CD4-positive, alpha-beta T cell treated with Interleukin-6 for 4 hours (primary cell): Measurements from ENCODE around the gene CDV3.

ENCODE experiments used
- DNase-seq: peaks from one replicate; pipeline ENCODE4 v3.0.0-alpha.2; 2020; ENCODE audit warnings: mixed read lengths

CDV3 gene

DNA sequence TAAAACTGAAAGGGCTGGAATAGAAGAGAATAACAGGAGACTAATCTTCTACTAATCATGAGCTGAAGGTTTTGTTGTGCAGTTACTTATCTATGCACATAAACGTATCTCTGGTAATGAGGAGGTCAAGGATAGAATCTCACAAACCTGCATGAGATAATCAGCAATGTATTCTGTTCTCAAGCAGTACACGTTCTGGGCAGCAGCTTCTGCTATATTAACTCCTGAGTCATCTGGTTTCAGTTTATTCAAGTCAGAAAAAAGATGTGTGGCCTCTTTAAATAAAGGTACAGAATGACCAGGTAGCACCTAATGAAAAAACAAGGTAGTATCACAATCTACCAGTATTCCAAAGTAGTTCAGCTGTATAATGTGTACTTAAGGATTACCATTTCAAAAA, 34.9 kb downstream of the CDV3 start:
- DNase-seq, result no peak

DNA sequence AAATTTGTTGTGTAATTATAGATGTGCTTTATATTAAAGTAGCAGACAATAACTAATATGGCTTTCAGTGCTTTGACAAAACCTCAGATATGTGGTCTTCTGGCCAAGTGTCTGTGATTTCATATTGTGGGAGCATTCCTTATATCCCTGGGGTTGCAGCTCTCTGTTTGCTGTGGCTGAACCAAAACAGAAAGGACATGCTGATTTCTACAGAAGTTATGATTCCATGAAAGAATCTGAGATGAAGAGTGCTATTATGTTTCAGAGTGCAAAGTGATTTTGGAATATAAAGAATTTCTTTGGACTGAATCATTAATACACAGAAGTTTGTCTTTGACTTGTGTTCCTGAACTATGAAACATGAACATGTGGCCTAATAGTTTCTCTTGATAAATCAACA, 36.5 kb downstream of the CDV3 start:
- DNase-seq, result no peak

DNA sequence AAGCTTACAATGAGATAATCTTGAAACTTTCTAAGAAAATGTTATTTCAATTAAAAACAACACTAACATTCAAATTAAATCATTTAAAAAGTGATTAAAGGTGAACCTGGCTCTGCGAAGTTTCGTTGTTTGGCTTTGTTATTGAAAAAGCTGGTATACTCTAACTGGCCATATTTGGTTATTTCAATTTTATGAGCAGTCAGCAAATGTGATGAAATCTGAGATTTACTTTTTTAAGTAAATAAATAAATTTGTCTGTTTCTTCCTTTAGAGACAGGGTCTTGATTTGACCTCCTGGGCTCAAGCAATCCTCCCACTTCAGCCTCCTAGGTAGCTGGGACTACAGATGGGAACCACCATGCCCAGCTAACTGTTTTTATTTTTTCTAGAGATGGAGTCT, 38.0 kb downstream of the CDV3 start:
- DNase-seq, result no peak

DNA sequence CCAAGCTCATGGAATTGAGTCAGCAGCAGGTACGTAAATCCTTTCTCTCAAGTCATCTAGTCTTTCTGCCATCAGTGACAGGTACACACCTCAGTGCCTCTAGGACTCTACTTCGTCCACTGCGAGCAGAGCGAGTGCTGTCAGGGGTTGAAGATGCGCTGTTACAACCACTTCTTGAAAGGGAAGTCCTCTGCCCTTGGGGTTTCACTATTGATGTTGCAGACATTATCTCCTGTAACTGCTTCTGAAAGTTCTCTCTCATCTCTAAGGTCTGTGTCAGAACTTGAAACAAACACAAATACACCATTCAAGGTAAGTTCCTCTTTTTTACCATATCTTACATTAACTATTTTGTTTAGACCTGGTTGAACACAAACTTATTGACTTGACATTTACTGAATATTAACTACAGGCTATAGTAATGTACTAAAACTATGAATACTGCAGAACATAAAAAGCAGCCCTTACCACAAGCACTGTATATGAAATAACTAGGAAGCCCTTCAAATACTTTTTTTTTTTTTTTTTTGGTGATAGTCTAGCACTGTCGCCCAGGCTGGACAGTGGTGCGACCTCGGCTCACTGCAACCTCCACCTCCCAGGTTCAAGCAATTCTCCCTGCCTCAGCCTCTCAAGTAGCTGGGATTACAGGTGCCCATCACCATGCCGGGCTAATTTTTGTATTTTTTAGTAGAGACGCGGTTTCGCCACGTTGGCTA, 46.7 kb downstream of the CDV3 start:
- DNase-seq, result no peak

DNA sequence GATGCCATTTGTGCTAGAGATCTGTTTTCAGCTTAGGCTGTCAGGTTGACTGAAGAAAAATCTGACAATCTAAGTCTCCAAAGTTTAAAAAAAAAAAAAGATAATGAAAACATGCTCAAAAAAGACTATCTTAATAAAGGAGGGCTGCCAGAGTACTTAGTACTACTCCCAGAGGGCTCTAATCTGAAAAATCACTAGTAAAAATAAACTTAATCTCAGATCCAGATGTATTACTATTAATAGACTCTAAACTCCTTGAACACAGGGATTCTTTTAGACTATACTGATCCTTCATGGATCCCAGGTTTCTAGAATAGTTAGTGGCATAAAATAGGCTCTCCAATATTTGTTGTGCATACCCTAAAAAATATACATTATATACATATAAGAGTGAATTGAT, 54.3 kb downstream of the CDV3 start:
- DNase-seq, result no peak

DNA sequence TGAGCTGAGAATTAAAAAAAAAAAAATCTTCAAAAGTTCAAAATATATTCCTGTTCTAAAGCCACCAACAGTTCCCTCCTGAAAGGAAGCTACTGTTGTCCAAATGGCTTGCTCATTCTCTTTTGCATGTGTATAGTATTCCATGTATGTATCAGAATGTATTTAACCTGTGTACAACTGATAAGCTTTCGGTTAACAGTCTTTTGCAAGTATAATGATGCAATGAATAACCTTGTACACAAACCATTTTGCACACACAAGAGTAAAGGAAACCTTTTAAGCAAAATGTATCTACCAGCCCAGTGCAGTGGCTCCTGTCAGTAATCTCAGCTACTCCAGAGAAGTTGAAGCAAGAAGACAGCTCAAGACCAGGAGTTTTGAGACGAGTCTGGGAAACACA, 55.7 kb downstream of the CDV3 start:
- DNase-seq, result no peak

DNA sequence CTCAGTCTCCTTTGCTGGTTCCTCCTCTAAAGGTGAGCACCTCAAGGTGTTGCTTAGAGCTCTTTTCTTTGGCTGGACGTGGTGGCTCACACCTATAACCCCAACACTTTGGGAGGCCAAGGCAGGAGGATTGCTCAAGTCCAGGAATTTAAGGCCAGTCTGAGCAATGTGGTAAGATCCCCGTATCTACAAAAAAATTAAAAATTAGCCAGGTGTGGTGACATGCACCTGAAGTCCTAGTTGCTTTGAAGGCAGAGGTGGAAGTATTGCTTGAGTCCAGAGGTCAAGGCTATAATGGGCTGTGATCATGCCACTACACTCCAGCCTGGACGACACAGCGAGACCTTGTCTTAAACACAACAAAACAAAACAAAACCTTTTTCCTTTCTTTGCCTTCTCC, 60.0 kb downstream of the CDV3 start:
- DNase-seq, result no peak
